ENCODE data around the gene SDF4.

Gene SDF4

GRCh38 chr1:1278620-1279019 is 46.8 kb upstream of the SDF4 start:
- no peaks in the 10 kb centered on the region for H3K9me3 ChIP-seq (ENCODE audit: insufficient read depth, low read length)
- H3F3A ChIP-seq (ENCODE audit: insufficient read depth), result no peaks in the 10 kb centered on the region
- TF ChIP-seq, protein P1, sequence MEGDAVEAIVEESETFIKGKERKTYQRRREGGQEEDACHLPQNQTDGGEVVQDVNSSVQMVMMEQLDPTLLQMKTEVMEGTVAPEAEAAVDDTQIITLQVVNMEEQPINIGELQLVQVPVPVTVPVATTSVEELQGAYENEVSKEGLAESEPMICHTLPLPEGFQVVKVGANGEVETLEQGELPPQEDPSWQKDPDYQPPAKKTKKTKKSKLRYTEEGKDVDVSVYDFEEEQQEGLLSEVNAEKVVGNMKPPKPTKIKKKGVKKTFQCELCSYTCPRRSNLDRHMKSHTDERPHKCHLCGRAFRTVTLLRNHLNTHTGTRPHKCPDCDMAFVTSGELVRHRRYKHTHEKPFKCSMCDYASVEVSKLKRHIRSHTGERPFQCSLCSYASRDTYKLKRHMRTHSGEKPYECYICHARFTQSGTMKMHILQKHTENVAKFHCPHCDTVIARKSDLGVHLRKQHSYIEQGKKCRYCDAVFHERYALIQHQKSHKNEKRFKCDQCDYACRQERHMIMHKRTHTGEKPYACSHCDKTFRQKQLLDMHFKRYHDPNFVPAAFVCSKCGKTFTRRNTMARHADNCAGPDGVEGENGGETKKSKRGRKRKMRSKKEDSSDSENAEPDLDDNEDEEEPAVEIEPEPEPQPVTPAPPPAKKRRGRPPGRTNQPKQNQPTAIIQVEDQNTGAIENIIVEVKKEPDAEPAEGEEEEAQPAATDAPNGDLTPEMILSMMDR (IDR thresholded peaks at IDR 0.05; ENCODE audit: insufficient read depth, low read length, poor library complexity, severe bottlenecking), result no peak
- no peak for TF ChIP-seq EZH2phosphoT487 (conservative IDR thresholded peaks at IDR 0.05; ENCODE audit: low read length)
- H3K27ac ChIP-seq (ENCODE audit: low read depth, low read length), result no peak overlapping the region
- no peak overlapping the region for H3K4me3 ChIP-seq (ENCODE audit: insufficient read depth, low read length, poor library complexity, severe bottlenecking)
- H3K4me2 ChIP-seq (ENCODE audit: low read depth, low read length, poor library complexity, severe bottlenecking), result no peak overlapping the region
- no peaks in the 10 kb centered on the region for H3K9me2 ChIP-seq (replicated peaks; ENCODE audit: insufficient read depth, low read length)
- H3K9ac ChIP-seq (ENCODE audit: low read length), result no peak overlapping the region
- no peaks in the 10 kb centered on the region for H3K36me3 ChIP-seq (ENCODE audit: low read length)
- no peaks in the 10 kb centered on the region for H3K79me2 ChIP-seq (ENCODE audit: insufficient read depth, low read length)
- H4K20me1 ChIP-seq (ENCODE audit: low read depth, low read length), result no peaks in the 10 kb centered on the region
- H3K27me3 ChIP-seq (ENCODE audit: low read length), result no peaks in the 10 kb centered on the region
- no peak overlapping the region for H2AFZ ChIP-seq (ENCODE audit: low read depth, low read length, severe bottlenecking)

GRCh38 chr1:1275836-1276235 is 44.0 kb upstream of the SDF4 start:
- no peaks in the 10 kb centered on the region for H3K9me2 ChIP-seq (replicated peaks; ENCODE audit: insufficient read depth, low read length)
- no peak overlapping the region for H3K4me2 ChIP-seq (ENCODE audit: low read depth, low read length, poor library complexity, severe bottlenecking)
- no peaks in the 10 kb centered on the region for H3K9me3 ChIP-seq (ENCODE audit: insufficient read depth, low read length)
- no peak overlapping the region for H3K9ac ChIP-seq (ENCODE audit: low read length)
- H2AFZ ChIP-seq (ENCODE audit: low read depth, low read length, severe bottlenecking), result no peak overlapping the region
- H3K79me2 ChIP-seq (ENCODE audit: insufficient read depth, low read length), result peaks cover 25% of the 10 kb centered on the region
- peaks cover 4% of the 10 kb centered on the region; the same call in 1 of the 2 replicates for H4K20me1 ChIP-seq (ENCODE audit: low read depth, low read length)
- no peaks in the 10 kb centered on the region for H3K27me3 ChIP-seq (ENCODE audit: low read length)
- H3K36me3 ChIP-seq (ENCODE audit: low read length), result no peaks in the 10 kb centered on the region
- no peak overlapping the region for H3K27ac ChIP-seq (ENCODE audit: low read depth, low read length)
- H3K4me3 ChIP-seq (ENCODE audit: insufficient read depth, low read length, poor library complexity, severe bottlenecking), result no peak overlapping the region
- no peaks in the 10 kb centered on the region for H3F3A ChIP-seq (ENCODE audit: insufficient read depth)
- TF ChIP-seq, protein P1 (IDR thresholded peaks at IDR 0.05; ENCODE audit: insufficient read depth, low read length, poor library complexity, severe bottlenecking), result no peak
- TF ChIP-seq EZH2phosphoT487 (conservative IDR thresholded peaks at IDR 0.05; ENCODE audit: low read length), result no peak

- H3K27ac ChIP-seq (ENCODE audit: low read depth, low read length), result no peak overlapping the region
- H2AFZ ChIP-seq (ENCODE audit: low read depth, low read length, severe bottlenecking), result no peak overlapping the region
- no peak overlapping the region for H3K9ac ChIP-seq (ENCODE audit: low read length)
- TF ChIP-seq, protein P1 (IDR thresholded peaks at IDR 0.05; ENCODE audit: insufficient read depth, low read length, poor library complexity, severe bottlenecking), result no peak
- TF ChIP-seq EZH2phosphoT487 (conservative IDR thresholded peaks at IDR 0.05; ENCODE audit: low read length), result no peak
- H3K4me3 ChIP-seq (ENCODE audit: insufficient read depth, low read length, poor library complexity, severe bottlenecking), result no peak overlapping the region
- no peaks in the 10 kb centered on the region for H3K27me3 ChIP-seq (ENCODE audit: low read length)
- no peaks in the 10 kb centered on the region for H3F3A ChIP-seq (ENCODE audit: insufficient read depth)
- peaks cover 4% of the 10 kb centered on the region; the same call in 1 of the 2 replicates for H4K20me1 ChIP-seq (ENCODE audit: low read depth, low read length)
- H3K9me3 ChIP-seq (ENCODE audit: insufficient read depth, low read length), result no peaks in the 10 kb centered on the region
- no peaks in the 10 kb centered on the region for H3K36me3 ChIP-seq (ENCODE audit: low read length)
- H3K79me2 ChIP-seq (ENCODE audit: insufficient read depth, low read length), result peaks cover 33% of the 10 kb centered on the region
- H3K4me2 ChIP-seq (ENCODE audit: low read depth, low read length, poor library complexity, severe bottlenecking), result peak overlapping the region; percentile 81
- no peaks in the 10 kb centered on the region for H3K9me2 ChIP-seq (replicated peaks; ENCODE audit: insufficient read depth, low read length)
Observed at GRCh38 chr1:1274931-1275431, 43.2 kb upstream of the SDF4 start.

All from SU-DHL-6 (cell line).